Duodenal mucosa (tissue), 2 donors: Measurements from ENCODE around the gene PXN.

Experiments
- H3K27ac ChIP-seq: one replicate; pipeline ENCODE4 v1.7.0; 2013; ENCODE audit warnings: low read depth, low read length
- H3K27me3 ChIP-seq, 2 donors: one replicate each; pipeline ENCODE4 v1.7.0; 2013; ENCODE audit warnings: low read length in 2 of 2, control low read depth in 1 of 2; ENCODE audit not compliant: insufficient read depth in 2 of 2, control insufficient read depth in 1 of 2
- H3K36me3 ChIP-seq, 2 donors: one replicate each; pipeline ENCODE4 v1.7.0; 2013; ENCODE audit warnings: low read length in 2 of 2, control low read depth in 1 of 2; ENCODE audit not compliant: insufficient read depth in 2 of 2, control insufficient read depth in 1 of 2
- H3K4me1 ChIP-seq, 2 donors: one replicate each; pipeline ENCODE4 v1.7.0; 2013; ENCODE audit warnings: low read length in 2 of 2, control low read depth in 1 of 2; ENCODE audit not compliant: insufficient read depth in 2 of 2, control insufficient read depth in 1 of 2
- H3K4me3 ChIP-seq, 2 donors: one replicate each; pipeline ENCODE4 v1.7.0; 2013; ENCODE audit warnings: low read length in 2 of 2, low read depth in 1 of 2
- H3K9ac ChIP-seq, 2 donors: one replicate each; pipeline ENCODE4 v1.7.0; 2013; ENCODE audit warnings: low read length in 2 of 2, low read depth in 1 of 2
- H3K9me3 ChIP-seq, 2 donors: one replicate each; pipeline ENCODE4 v1.7.0; 2013; ENCODE audit warnings: low read length in 2 of 2, control low read depth in 1 of 2; ENCODE audit not compliant: control insufficient read depth in 1 of 2

PXN gene

GRCh38 chr12:120265473-120266179 is at the start of gene PXN:
TSS of gene PXN (minus strand) at chr12:120265730. CDS start at chr12:120265629, 101 bp downstream.
- Histone ChIP-seq H3K27ac (peak within 1 kb of the TSS; percentile 64), H3K9ac (peak within 1 kb of the TSS; percentile 38 to 72), H3K4me1 (peaks cover 45 to 51% of the 10 kb centered on the region in 2 donors), H3K9me3 (no peaks in the 10 kb centered on the region), H3K4me3 (peak within 1 kb of the TSS; percentile 79 to 81), H3K27me3 (no peaks in the 10 kb centered on the region), H3K36me3 (no peaks in the 10 kb centered on the region)

- no peak overlapping the region for H3K27ac ChIP-seq
- H3K4me1 ChIP-seq, result peaks cover 4 to 9% of the 10 kb centered on the region in 2 donors
- no peak overlapping the region for H3K9ac ChIP-seq
- no peaks in the 10 kb centered on the region for H3K27me3 ChIP-seq
- no peaks in the 10 kb centered on the region for H3K36me3 ChIP-seq
- no peak overlapping the region for H3K4me3 ChIP-seq
- no peaks in the 10 kb centered on the region for H3K9me3 ChIP-seq
These were observed 48.7 kb upstream of the PXN start for GRCh38 chr12:120314220-120314619.

- H3K9ac ChIP-seq, result peak within 1 kb of the TSS; percentile 73 to 94
- H3K4me3 ChIP-seq, result peak within 1 kb of the TSS; percentile 96 to 97
- H3K9me3 ChIP-seq, result no peaks in the 10 kb centered on the region
- no peaks in the 10 kb centered on the region for H3K4me1 ChIP-seq
- no peaks in the 10 kb centered on the region for H3K36me3 ChIP-seq
- H3K27ac ChIP-seq, result peak within 1 kb of the TSS; percentile 30
- H3K27me3 ChIP-seq, result no peaks in the 10 kb centered on the region
These were observed 36.7 kb upstream of the PXN start, which contains the start of gene SIRT4 for GRCh38 chr12:120301962-120302815. TSS of gene SIRT4 (plus strand) at chr12:120302321. CDS start at chr12:120303562, 1,241 bp downstream.

- H3K9ac ChIP-seq, result peak within 1 kb of the TSS; percentile 79
- H3K4me1 ChIP-seq, result peaks cover 4 to 5% of the 10 kb centered on the region in 2 donors
- H3K36me3 ChIP-seq, result no peaks in the 10 kb centered on the region
- peak within 1 kb of the TSS; percentile 99 for H3K27ac ChIP-seq
- H3K27me3 ChIP-seq, result no peaks in the 10 kb centered on the region
- H3K9me3 ChIP-seq, result no peaks in the 10 kb centered on the region
- peak within 1 kb of the TSS; percentile 58 to 73 for H3K4me3 ChIP-seq
These were observed 27.4 kb upstream of the PXN start, which contains the start of gene RNU4-1 for GRCh38 chr12:120292661-120293531. TSS of gene RNU4-1 (minus strand) at chr12:120293237.

- peak overlapping the region; percentile 58 to 73 for H3K4me3 ChIP-seq
These were observed 26.8 kb upstream of the PXN start for GRCh38 chr12:120292411-120292660.

GRCh38 chr12:120290609-120291305 is 25.2 kb upstream of the PXN start:
- H3K27ac ChIP-seq, result no peak overlapping the region
- peak overlapping the region; percentile 13 to 46 for H3K4me3 ChIP-seq
- H3K4me1 ChIP-seq, result peaks cover 4 to 5% of the 10 kb centered on the region in 2 donors
- no peaks in the 10 kb centered on the region for H3K27me3 ChIP-seq
- no peaks in the 10 kb centered on the region for H3K9me3 ChIP-seq
- no peaks in the 10 kb centered on the region for H3K36me3 ChIP-seq
- peak overlapping the region; percentile 8 to 48 for H3K9ac ChIP-seq

More at GRCh38 chr12:120292411-120292660, 26.8 kb upstream of the PXN start:
- H3K9ac ChIP-seq, result peak overlapping the region; percentile 79
- H3K4me1 ChIP-seq, result peaks cover 4 to 5% of the 10 kb centered on the region in 2 donors
- H3K9me3 ChIP-seq, result no peaks in the 10 kb centered on the region
- peak overlapping the region; percentile 99 for H3K27ac ChIP-seq
- no peaks in the 10 kb centered on the region for H3K27me3 ChIP-seq
- no peaks in the 10 kb centered on the region for H3K36me3 ChIP-seq

GRCh38 chr12:120287491-120287890 is 22.0 kb upstream of the PXN start:
- H3K27me3 ChIP-seq, result no peaks in the 10 kb centered on the region
- no peak overlapping the region for H3K4me3 ChIP-seq
- H3K9me3 ChIP-seq, result no peaks in the 10 kb centered on the region
- no peak overlapping the region for H3K27ac ChIP-seq
- peaks cover 0 to 4% of the 10 kb centered on the region in 2 donors for H3K4me1 ChIP-seq
- H3K36me3 ChIP-seq, result no peaks in the 10 kb centered on the region
- H3K9ac ChIP-seq, result no peak overlapping the region

GRCh38 chr12:120286768-120287490 is 21.4 kb upstream of the PXN start:
- Histone ChIP-seq H3K27me3 (no peaks in the 10 kb centered on the region), H3K27ac (no peak overlapping the region), H3K4me1 (peaks cover 0 to 4% of the 10 kb centered on the region in 2 donors)

GRCh38 chr12:120284381-120284780 is 18.9 kb upstream of the PXN start:
- H3K27me3 ChIP-seq, result no peaks in the 10 kb centered on the region
- no peaks in the 10 kb centered on the region for H3K36me3 ChIP-seq
- no peaks in the 10 kb centered on the region for H3K9me3 ChIP-seq
- H3K27ac ChIP-seq, result no peak overlapping the region
- no peaks in the 10 kb centered on the region for H3K4me1 ChIP-seq
- no peak overlapping the region for H3K9ac ChIP-seq
- no peak overlapping the region for H3K4me3 ChIP-seq

More at GRCh38 chr12:120286768-120287490, 21.4 kb upstream of the PXN start:
- no peaks in the 10 kb centered on the region for H3K36me3 ChIP-seq
- H3K9ac ChIP-seq, result no peak overlapping the region
- H3K9me3 ChIP-seq, result no peaks in the 10 kb centered on the region
- H3K4me3 ChIP-seq, result no peak overlapping the region
